SHP77 (cell line): ENCODE data around the gene NACAD.

Experiments used
- DNase-seq, 2 experiments: peaks; one replicate each; lab custom pipeline; 2025; lab: John Stamatoyannopoulos, UW

NACAD gene

GRCh38 chr7:45088821-45089340, at the start of gene NACAD:
TSS of gene NACAD (minus strand) at chr7:45088969. CDS start at chr7:45088894, 75 bp downstream.
- DNase-seq = peak in 1 of 2 experiments; percentile 24

DNA sequence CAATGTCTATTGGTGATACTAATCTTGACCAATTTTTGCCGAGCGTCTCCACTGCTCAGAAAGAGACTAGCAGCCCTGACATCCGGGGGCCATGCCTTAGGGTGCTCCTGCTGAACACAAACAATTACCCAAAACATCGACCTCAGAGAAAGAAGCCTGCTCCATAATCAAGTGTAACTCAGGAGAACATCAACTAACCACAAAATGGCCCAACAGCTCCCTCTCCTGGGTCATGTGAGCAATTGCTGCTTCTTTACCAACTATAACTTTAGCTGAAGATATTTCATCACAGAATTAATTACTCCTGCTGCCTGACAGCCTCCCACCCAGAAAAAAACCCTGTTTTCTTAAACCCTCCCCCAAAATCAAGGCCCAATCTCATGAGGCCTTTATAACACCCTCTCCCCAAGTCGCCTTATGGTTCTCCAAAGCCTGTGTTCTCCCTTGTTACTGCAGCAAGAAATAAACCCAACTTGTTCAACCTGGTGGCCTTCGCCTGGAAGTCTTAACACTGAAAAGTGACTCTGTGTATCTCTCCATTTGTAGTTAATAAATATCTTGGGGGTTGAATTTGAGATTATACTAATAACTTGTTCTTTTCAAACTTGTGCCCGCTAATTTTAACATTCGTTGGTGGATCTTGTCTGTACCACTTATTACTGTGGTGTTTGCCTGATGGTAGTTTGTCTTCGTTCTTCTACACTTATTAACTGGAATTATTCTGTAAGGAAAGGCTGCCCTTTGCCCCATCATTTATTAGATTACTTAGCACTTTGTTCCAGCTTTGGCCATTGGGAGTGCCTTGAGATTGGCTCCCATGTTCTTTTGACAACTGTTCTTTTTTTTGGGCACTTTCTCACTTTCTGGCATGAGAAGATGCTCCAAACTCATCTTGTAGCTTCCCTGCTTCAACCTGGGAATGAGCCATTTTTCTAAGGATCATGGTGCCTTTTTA, 47.6 kb upstream of the NACAD start:
- DNase-seq = peak; percentile 62 to 70

- no peak for DNase-seq
Measured at GRCh38 chr7:45133877-45134276, 45.1 kb upstream of the NACAD start.

DNA sequence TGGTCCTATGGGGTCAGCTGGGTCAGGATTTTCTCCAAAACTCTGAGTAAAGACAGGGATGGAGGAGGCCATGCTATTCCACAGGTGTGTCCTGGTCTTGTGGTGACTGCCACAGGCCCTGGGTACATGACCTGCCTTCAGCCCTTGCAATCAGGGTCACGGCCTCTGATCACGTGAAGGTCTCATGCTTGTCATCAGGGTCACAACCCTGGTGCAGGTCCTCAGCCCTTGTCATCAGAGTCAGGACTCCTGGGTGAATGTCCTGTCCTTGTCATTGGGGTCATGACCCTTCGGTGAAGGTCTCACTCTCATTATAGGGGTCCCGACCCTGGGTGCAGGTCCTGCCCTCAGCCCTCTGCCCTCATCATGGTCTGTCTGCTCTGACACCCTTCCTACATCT, 44.6 kb upstream of the NACAD start:
- DNase-seq = no peak

DNA sequence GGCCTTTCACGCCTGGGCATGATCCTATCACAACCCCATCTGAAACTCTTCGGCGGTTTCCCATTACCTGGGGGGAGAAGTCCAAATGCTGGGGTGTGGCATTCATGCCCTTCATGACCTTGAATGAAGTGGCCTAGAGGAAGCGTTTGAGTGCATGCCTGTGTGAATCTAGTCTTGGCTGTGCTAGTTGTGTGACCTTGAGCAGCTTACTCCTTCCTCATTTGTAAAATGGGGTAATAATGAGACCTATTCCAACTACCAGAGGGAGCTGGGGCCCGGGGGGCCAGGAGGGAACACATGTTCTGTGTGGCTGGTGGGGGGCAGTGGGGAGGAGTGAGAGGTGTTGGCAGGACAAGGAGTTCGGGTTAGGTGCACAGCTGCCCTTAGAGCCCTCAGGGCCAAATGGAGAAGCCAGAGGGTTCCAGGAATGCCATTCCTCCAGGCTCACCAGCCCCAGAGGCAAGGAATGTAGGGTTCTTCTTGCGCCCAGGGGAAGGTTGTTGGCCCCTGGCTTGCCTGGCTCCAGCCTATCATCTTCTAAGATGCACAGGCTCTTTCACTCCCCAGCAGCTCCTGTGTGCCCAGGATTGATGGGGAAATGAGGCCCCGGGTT, 44.0 kb upstream of the NACAD start:
- no peak for DNase-seq

DNA sequence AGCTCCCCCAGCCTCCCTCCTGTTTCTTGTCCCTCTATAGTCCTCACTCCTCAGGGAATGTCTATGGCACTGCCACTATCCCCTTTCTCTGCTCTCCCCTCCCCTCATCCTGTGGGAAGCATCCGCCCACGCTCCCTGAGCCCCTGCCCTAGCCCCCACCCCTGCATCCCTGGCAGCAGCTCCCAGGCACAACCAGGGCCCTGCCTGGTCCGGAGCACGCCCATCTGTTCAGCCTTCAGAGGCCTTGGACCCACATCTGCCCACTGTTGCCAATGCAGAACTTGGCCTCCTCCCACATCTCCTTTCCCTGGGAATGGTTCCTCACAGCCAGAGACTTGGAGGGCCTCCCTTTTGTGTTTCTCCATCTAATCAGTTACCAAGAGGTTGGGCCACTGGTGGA, 43.1 kb upstream of the NACAD start:
- no peak for DNase-seq

- DNase-seq = no peak
Measured at GRCh38 chr7:45130910-45131309, 42.1 kb upstream of the NACAD start.

DNA sequence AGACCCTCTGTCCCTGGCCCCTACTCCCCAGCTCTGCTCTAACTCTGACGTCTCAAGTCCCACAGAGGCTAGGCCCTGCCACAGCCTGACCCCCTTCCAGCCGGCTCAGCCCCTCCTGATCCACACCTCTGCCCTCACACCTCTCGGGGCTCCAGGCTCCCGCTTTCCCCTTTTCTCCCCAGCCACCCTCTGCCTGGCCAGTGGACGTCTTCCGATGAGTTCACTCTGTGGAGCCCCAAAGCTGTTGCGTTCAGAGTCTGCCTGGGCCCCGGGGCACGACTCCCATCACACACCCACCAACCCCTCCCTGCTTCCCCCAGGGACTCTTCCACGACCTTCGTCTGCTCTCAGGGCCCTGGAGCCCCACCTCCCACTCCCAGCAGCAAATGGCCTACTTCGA, 41.1 kb upstream of the NACAD start:
- no peak for DNase-seq

DNA sequence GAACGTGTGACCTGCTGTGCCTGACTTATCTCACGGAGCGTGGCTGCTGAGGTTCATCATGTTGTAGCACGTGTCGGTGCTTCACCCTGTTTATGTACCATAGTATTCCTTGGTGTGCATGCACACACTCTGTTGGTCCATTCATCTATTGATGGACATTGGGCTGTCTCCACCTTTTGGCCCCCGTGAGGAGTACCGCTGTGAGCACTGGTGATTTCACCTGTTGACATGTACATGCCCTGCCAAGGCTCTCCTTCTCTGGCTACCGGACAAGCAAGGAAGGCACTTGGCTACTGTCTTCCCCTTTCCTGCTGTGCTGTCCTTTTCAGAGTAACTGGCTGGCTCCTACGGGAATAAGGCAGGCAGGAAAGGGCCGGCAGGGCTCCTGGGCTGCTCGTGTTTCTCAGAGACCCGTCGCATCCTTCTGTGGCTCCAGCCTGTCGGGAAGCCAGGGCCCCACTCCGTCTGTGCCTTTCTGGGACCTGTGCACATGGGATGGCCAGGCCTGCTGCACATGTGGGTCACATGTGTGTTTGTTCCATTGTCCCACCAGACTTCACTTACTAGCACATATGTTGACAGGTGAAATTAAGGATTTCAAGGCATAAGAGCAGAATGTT, 40.5 kb upstream of the NACAD start:
- DNase-seq = no peak

GRCh38 chr7:45126920-45127319, 38.2 kb upstream of the NACAD start:
- no peak for DNase-seq

DNA sequence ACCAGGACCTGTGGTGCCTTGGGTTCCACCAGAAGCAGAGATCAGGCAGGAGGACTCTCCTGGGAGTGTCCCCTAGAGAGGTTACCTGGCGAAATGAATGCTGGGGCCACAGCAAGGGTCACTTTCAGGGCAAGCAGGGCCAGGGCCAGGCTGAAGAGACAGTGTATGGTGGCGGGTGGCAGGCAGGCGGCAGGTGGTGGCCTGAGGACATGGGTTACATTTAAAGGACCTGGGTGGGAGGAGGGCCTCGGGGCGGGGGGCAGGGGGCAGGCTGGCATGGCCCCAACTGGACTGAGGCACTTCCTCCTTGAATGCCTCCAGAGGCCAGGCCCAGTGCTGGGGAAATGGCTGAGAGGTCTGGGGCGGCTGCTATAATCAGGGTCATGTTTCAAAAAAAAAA, 37.4 kb upstream of the NACAD start:
- DNase-seq = no peak

DNA sequence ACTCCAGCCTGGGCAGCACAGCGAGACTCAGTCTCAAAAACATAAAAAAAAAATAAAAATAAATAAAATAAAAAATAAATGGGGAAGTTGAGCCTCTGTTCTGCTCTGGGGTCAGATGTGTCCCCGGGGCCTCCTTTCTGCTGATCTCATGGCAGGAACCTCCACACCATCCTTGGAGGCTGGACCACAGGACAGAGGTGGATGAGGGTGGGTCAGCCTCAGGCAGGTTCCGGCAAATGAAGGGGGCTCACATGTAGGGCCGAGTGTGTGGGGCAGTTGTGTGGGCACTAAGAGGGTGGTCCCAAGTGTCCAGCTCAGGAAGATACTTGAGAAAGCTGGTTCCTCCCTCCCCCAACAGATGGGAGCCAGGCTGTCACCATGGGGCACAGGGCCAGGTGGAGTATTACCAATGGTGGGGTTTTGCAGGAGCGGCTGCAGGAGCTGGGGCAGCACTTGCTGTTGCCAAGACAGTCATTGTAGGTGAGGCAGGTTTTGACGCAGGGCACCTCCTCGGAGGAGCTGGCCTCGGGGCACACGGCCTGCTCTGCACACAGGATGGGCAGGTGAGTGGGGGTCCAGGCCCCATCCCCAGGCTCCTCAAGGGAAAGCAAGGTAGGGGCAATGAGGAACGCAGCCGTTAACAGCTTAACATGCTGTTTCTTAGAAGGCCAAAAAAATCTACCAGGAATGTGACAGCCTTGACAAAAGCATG, 36.6 kb upstream of the NACAD start:
- DNase-seq = no peak

DNA sequence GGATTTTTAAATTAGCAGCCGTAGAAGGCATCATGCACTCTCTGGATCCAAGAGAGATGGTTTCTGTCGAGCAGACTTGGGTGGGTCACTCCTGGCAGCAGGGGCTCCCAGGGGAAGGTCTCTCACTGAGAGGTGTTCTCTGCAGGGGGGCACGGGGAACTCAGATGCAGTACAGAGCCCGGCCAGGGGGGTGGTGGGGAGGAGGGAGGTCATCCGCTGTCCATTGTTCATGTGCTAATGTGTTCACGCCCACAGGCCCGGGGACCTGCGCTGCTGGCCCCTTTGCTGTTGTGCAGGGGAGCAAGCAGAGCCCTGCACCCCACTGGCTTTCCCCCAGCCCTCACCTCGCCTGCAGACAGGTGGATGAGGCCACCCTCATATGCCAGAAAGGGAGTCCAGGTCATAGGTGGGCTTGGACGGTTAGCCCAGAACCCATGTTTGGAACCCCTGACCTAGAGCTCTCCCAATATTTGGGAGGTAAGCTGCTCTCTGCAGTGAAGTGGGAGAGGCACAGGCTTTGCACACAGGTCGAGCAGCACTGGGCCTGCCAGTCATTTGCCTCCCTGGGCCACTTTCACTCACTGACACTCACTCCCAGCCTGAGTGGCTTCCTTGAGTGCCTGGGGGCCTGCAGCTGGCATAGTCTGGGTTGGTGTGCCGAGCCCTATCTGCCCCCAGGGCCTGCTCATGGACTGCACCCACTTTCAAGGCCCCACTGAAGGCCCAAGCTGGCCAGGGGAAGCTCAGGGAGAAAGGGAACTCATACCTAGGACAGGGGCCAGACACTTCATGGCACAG, 35.3 kb upstream of the NACAD start:
- no peak for DNase-seq

DNA sequence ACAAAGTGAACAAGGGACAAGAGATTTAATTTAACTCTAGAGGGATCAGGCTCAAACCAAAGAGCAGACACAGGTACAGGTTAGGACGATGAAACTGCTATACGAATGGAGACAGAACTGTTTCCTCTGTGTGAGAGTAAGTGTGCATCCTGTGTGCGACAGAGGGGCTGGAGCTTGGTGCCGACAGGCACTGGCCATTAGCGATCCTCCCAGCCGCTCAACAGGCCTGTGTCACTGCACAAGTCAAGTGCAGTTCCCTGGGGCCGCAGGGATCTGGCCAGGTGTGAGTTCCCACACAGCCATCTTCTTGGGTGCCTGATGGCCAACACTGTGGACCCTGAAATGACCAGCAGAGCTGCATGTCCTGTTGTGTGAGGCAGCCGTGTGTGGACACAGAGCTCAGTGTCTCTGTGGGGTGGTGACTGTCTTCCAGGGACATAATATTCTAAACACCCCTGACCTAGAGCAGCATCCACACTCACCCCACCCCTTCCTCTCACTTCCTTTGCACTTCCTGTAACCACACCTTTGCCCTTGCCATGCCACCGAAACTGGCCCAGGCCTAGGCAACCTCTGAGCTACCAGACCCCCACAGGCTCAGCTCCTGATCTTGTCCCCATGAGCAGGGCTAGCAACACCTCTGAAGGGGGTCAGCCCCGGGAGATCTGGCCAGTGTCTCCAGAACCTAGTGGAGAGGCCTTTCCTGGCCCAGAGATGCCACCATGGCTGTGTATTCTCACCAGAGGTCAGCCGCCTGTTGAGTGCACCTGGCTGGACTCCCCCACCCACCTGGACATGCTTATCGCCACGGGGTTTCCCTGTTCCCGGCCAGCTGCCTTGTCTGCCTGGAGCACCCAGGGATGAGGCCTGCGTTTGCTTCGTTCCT, 34.4 kb upstream of the NACAD start:
- peak in 1 of 2 experiments; percentile 5 for DNase-seq

GRCh38 chr7:45119550-45119949, 30.8 kb upstream of the NACAD start:
- DNase-seq = no peak

- DNase-seq = no peak
Measured at GRCh38 chr7:45118889-45119331, 30.1 kb upstream of the NACAD start.

- no peak for DNase-seq
Measured at GRCh38 chr7:45118292-45118691, 29.5 kb upstream of the NACAD start.

GRCh38 chr7:45117582-45117981, 28.8 kb upstream of the NACAD start:
- no peak for DNase-seq

DNA sequence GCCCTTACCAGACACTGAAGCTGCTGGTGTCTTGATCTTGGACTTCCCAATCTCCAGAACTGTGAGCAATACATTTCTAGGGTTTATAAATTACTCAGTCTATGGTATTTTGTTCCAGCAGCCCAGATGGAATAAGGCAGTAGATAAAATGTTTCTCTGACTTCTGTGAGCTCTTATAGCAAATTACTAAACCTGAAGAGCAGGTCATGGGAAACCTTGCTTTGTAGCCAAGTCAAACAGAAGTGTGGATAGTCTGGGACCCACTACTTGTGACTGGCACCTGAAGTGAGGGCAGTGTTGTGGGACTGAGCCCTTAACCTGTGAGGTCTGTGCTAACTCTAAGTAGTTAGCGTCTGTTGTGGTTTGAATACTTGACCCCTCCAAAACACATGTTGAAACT, 27.3 kb upstream of the NACAD start:
- no peak for DNase-seq

GRCh38 chr7:45114926-45115325, 26.2 kb upstream of the NACAD start:
- DNase-seq = no peak
